Astrocyte of the hippocampus (primary cell): ENCODE results near the gene TCN2.
"Not testable (repeated sequence)": the region's sequence is repeated elsewhere in the genome, so short reads cannot be mapped to it uniquely, and the experiment has no call there.

Source experiments
- DNase-seq: peaks from one replicate; pipeline ENCODE4 v3.0.0; 2011; ENCODE audit warnings: low read depth, low spot score

The TCN2 gene

GRCh38 chr22:30606455-30607299 lies at the start of gene TCN2:
TCN2 (plus strand) TSS chr22:30607174; CDS start chr22:30607332, 158 bp downstream.
- peak; percentile 79 for DNase-seq

DNA sequence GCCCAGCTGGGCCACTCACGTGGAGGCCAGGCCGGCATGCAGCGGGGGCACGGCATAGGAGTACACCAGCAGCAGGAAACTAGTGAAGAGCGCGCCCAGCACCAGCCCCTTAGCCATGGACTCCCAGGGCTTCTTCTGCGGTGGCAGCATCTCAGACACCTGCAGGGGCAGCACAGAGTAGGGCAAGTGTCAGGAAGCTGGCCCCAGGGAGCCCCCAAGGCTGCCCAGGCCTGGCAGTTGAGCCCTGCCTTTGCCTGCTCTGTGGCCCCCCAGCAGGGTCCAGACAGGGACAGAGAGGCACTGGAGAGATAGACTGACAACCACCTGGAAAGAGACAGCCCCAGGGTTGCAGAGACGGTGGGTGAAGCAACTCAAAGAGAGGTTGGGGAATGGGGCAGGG lies 49.7 kb upstream of the TCN2 start:
- DNase-seq = no peak

DNA sequence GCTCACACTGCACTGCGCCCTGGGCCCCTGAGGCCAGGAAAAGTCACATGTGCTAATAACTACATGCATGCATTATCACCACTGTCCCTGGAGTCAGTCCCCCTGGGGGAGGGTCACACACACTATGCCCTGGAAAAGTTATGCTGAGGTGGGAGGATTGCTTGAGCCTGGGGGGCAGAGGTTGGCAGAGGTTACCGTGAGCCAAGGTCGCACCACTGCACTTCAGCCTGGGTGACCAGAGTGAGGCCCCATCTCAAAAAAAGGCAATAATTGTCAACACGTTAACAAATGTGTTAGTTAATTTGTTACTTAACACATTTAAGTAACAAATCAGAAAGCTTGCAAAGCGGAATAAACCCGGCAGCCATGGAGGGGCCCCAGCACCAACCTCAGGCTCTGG lies 47.1 kb upstream of the TCN2 start:
- DNase-seq = no peak

- not testable (repeated sequence) for DNase-seq
Measured at GRCh38 chr22:30560643-30561202, 46.3 kb upstream of the TCN2 start.

- no peak for DNase-seq
Measured at GRCh38 chr22:30561402-30562189, 45.4 kb upstream of the TCN2 start.

DNA sequence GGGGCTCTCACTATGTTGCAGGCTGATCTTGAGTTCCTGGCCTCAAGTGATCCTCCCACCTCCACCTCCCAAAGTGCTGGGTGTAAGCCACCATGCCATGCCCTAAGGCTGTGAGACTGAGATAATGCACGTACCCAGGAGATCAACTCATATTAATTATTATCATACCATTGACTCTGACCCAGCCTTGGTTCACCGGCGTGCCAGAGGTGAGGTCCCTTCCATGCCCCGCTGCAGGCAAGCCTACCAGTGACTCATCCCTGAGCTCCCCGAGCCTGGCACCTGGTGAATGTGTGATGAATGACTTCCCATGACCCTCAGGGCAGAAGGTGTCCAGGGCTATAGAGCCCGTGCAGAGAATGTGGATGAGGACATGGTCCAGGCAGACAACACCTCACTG lies 44.6 kb upstream of the TCN2 start:
- DNase-seq = no peak

GRCh38 chr22:30564045-30564760 lies 42.8 kb upstream of the TCN2 start:
- DNase-seq = no peak

DNA sequence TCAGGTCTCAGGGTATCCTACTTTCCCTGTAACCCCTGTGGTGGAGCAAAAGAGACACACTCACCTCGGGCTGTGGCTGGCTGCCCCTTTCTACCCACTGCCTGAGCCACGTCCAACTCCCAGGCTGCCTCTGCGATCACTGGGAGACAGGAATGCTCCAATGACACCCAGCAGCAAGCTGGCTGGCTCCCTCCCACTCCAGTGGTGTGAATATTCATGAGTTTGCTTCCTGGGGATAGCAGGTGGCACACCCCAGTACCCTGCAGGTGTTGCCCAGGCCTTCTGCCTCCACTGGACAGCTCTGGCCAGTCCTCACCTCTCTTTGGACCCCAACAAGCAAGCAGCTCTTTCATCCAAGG lies 42.2 kb upstream of the TCN2 start:
- DNase-seq = peak; percentile 17

DNA sequence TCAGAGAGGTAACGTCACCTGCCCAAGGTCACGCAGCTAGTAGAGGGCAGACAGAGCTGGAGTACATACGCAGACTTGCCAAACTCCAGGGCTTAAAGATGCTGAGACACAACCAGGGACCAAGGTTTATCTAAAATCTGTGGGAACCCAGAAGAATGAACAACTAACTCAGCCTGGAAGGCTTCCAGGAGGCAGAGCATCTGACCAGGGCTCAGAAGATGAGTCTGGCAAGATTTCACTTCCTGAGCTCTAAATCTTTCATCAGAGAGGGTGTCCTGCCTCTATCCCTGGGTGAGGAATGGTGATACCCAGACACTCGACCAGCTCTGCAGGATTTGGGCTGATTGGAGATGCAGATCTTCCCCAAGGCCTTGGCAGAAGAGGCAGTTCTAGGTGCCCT lies 41.6 kb upstream of the TCN2 start:
- DNase-seq = no peak

GRCh38 chr22:30566125-30566524 lies 40.8 kb upstream of the TCN2 start:
- no peak for DNase-seq

GRCh38 chr22:30567277-30567676 lies 39.7 kb upstream of the TCN2 start:
- DNase-seq = not testable (repeated sequence)

GRCh38 chr22:30568137-30568805 lies 38.7 kb upstream of the TCN2 start:
- no peak for DNase-seq

GRCh38 chr22:30569674-30570202 lies 37.2 kb upstream of the TCN2 start:
- DNase-seq = no peak

GRCh38 chr22:30572210-30572609 lies 34.8 kb upstream of the TCN2 start:
- DNase-seq = no peak

DNA sequence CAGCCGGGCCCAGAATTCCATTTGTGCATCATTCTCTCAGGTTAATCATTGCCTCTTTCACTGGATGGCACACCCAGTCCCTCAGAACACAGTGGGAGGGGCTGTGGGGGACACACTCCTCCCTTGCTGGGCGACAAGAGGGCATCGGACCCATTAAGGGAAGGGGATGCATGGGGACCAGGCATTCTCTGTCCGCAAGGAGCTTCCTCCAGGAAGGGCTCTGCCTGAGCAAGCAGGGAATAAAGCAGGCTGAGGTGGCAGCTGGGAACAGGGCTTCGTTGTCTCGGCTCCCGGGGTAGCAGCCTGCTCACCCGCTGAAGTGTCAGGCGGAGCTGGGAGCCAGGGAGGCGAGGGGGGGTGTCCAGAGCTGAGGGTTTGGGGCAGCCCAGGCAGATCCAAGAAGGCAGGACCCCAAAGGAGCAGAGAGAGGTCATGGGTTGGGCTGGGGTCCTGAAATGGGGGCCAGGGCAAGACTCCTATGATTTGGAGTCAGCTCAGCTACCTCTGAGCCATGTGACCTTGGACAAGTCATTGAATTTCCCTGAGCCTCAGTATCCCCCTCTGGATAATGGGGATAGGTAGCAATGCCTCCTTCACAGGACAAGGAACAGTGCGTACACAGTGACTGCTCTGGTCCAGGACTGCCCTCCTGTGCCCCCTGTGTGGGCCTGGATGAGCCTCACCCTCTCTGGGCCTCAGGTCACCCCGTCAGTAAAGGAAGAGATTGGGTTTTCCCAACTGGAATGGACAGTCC lies 34.0 kb upstream of the TCN2 start:
- DNase-seq = no peak

DNA sequence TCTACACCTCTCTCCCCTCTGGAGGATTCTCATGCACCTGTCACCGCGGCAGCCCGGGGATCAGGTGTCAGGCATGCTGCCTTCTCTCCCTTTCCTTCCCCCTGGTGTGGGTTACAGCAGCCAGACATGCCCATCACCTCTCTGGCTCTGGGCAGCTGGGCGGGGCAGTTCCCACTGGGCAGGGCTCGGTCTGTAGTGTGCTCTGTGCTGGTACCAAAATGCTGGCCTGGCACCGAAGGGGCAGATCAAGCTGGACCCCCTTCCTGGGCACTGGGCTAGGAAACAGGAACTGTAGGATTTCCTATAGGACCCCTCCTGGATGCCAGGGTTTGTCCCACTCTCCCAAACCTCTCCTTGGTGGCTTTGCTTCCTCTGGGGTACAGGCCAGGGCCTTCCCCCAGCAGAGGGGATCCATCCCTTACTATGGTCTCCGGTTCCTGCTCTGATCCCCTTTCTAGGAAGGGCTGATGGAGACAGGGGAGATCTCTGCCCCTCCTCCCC lies 33.3 kb upstream of the TCN2 start:
- DNase-seq = no peak

GRCh38 chr22:30574095-30574981 lies 32.6 kb upstream of the TCN2 start, which contains the start of gene GAL3ST1:
GAL3ST1 (minus strand) TSS chr22:30574665; CDS start chr22:30557392, 17,273 bp downstream.
- peak; percentile 31 for DNase-seq

- peak; percentile 44 for DNase-seq
Measured at GRCh38 chr22:30574997-30575671, 31.8 kb upstream of the TCN2 start.
